ENCODE measurements around the gene TMCC2.

The TMCC2 gene

DNA sequence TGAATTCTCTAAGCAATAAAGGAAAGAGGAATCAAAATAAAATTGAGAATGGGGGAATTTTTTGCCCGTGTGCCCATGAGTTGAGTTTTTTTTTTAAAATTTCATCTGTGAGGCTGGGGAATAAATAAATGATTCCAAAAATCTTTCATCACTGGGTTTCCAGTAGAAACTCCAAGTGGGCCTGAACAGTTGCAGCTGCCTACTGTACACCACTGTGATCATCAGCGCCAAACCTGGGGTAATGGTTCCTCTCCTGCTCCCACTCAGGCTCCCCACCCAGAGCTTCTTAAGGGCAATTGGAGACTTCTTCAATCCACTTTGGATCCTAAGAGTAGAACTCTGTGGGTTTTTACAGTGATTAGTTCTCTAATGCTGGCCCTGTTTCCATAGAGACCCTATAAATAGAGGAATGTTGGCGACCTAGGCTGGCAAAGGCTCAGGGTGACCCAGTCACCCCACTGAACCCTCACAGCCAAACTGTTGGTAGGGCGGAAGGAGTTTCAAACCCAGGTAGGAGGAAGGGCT is 9.3 kb downstream of the TMCC2 start:
- in situ Hi-C loops (cut with MboI; ENCODE audit: low pct_unique_long_range_greater_than_20kb, low sequenced_read_pairs) = no loop called here
- DNase-seq = no peak

DNA sequence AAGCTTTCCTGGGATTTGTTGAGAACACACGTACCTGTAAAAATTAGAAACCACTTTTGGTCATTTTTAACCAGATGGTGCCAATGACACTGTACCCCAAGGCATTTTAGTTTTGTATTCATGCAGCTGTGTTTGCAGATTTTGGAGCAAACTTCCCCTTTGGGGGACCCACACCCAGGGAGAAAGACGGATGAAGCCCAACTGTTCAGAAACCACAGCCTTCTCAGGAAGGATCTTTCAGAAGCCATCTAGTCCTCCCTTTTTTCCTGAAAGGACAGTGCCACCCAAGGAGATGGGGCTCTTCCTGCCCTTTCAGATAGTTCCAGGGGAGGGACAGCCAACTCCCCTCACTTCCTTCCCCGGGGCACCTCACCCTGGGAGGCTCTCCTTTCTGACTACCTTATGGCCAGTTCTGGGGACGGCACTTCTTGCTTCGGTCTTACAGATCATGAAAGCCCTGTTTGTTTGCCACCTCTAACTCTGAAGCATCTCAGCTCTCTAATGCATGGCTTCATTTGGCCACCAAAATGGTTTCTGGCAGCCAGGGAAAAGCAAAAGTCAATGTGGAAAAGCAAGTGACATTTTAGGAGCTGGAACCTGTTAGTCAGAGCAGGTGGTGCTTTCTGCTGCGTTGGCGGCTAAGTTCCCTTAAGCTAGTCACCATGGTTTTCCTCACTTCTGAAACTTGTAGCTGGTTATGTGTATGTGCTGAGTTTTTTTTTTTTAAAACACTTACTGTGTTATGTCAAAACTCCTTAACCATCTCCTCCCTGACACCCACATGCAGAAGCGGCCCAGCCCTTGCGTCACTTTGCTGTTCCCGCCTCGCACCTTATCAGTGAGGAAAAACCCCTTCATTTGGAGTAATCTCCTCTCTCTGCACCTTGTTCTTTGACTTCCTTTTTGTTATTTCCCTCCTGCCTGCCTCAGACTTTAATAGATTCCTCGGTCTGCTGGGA is 10.1 kb downstream of the TMCC2 start:
- peak; percentile 67 for DNase-seq
- in situ Hi-C loops (cut with MboI; ENCODE audit: low pct_unique_long_range_greater_than_20kb, low sequenced_read_pairs) = no loop called here

DNA sequence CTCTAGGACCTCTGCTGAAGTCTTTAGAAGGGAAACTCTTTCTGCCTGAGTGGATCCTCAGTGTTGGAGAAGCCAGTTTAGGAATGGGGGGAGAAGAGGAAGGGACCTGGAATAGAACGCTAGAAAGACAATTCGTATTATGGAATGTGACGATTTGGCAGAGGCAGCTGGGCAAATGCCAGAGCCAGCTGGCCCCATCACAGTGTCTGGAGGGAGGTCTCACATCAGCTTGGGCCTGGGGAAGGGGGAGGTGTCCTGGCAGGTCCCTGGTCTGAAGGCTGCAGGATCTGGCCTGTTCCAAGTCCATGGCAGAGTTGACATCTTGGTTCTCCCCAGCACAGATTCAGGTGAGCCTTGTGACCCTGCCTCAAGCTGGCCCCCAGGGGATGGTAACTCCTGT is 11.3 kb downstream of the TMCC2 start:
- in situ Hi-C loops (cut with MboI; ENCODE audit: low pct_unique_long_range_greater_than_20kb, low sequenced_read_pairs) = no loop called here
- no peak for DNase-seq

DNA sequence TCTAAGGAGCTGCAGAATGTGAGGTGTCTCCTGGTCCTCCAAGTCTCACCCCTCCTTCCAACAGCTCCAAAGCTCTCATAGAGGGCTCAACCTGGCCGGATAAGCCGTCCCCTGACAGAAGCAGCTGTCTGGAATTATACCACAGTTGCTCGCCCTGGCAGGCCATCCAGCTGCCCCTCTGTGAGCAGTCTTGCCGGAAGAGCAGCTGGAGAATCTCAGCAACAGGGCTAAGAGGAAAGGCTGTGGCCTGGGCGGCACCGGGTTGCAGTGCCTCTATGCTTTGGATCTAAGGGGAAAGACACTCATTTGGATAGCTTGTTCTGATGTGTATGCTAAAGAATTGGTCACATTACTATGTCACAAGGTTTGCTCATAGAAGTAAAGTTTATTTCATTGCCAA is 12.4 kb downstream of the TMCC2 start:
- in situ Hi-C loops (cut with MboI; ENCODE audit: low pct_unique_long_range_greater_than_20kb, low sequenced_read_pairs) = no loop called here
- DNase-seq = no peak

DNA sequence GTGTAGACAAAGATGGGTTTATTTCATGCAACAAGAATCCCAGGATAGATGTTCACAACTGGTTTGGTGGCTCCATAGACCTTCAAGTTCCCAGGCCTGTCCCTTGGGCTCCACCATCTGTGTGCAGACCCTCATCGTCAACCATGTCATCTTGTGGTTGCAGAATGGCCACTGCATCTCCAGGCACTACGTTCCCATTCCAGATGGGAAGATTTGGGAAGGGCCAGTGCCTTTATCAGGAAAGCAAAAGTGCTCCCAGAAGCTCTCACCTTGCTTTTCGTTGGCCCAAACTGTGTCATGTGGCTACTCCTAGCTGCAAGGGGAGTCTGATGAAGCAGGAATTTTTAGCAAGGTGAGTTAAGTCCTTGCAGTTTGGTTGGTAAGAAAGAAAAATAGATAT is 12.8 kb downstream of the TMCC2 start:
- DNase-seq = no peak
- in situ Hi-C loops (cut with MboI; ENCODE audit: low pct_unique_long_range_greater_than_20kb, low sequenced_read_pairs) = no loop called here

DNA sequence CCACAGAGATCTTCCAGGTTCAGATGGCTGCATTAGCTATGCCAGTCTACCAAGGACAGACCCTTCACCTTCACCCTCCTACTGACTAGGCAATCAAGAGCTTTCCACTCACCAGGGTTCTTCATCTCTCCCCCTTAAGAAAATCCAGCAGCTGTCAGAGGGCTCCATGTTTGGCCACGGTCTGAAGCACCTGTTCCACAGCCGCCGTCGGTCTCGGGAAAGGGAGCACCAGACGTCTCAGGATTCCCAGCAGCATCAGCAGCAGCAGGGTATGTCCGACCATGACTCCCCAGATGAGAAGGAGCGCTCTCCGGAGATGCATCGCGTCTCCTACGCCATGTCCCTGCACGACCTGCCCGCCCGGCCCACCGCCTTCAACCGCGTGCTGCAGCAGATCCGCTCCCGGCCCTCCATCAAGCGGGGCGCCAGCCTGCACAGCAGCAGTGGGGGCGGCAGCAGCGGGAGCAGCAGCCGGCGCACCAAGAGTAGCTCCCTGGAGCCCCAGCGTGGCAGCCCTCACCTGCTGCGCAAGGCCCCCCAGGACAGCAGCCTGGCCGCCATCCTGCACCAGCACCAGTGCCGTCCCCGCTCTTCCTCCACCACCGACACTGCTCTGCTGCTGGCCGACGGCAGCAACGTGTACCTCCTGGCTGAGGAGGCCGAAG is 13.8 kb downstream of the TMCC2 start:
- no peak for DNase-seq
- in situ Hi-C loops (cut with MboI; ENCODE audit: low pct_unique_long_range_greater_than_20kb, low sequenced_read_pairs) = no loop called here

DNA sequence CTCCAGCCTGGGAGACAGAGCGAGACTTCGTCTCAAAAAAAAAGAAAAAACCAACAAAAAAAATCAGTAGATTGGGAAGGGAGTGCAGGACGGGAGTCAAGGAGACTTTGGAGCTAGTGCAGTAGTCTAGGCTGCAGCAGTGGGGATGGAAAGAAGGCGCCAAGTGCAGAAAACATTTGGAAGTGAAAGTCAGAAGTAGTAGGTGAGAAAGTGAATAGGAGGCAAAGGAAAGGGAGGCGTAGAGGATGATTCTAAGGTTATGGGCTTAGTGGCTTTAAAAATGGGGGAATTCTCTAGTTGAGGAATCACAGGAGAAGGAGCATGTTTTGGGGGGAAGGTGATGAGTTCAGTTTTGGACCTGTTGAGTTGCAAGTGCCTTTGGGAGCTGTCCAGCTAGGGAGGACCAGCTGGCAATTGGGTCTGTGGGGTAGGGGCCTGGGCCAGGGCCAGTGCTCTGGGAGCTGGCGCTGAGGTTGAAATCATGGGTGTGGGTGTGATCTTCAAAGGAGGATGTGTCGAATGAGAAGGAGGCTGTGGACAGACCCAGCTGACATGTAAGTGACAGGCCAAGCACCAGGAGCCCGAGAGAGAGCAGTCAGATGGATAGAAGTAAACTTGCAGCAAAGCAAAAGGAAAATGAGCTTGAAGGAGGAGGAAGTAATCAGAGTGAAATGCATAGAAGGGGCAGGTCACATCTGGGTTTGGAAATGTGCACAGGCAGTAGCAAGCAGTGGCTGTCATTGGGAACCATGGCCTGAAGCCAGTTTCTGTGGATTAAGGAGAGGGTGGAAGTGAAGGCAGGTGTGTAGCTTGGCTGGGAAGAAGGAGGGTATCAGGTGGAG is 15.8 kb downstream of the TMCC2 start:
- in situ Hi-C loops (cut with MboI; ENCODE audit: low pct_unique_long_range_greater_than_20kb, low sequenced_read_pairs) = no loop called here
- DNase-seq = no peak

DNA sequence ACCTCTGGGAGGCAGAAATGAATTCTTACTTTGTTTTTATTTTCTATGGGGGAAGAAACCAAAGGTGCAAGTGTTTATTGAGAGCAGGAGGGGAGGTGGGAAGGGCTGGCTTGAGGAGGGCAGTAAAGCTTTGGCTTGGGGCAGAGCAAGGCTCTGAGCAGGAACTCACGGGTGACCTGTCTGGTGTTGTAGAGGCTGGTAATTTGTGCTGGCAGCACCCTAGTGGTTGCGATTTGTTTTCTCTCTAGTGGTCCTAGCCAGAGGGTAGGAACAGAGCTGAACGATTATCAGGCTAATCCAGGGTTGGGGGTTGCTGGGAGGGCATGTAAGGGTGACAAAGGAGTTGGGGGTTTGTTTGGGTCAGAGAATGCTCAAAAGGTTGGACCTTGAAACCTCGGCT is 16.6 kb downstream of the TMCC2 start:
- no peak for DNase-seq
- in situ Hi-C loops (cut with MboI; ENCODE audit: low pct_unique_long_range_greater_than_20kb, low sequenced_read_pairs) = no loop called here

DNA sequence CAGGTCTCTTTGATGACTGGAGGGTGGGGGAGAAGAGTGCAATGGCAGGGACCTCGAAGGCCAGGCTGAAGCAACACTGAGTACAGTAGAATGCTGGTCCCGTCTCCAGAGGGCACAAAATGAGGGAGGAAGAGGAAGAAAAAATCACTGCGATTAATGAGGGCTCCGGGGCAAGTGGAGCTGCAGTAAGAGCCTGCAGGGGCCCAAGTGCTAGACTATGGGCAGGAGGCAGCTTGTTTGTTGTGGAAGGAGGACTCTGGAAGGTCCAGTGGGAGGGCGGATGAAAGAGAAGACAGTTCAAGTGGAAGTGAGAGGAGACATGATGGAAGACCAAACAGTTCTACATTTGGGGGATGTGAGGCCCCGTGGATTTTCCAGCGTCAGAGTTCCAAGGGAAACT is 17.4 kb downstream of the TMCC2 start:
- DNase-seq = no peak
- in situ Hi-C loops (cut with MboI; ENCODE audit: low pct_unique_long_range_greater_than_20kb, low sequenced_read_pairs) = no loop called here

DNA sequence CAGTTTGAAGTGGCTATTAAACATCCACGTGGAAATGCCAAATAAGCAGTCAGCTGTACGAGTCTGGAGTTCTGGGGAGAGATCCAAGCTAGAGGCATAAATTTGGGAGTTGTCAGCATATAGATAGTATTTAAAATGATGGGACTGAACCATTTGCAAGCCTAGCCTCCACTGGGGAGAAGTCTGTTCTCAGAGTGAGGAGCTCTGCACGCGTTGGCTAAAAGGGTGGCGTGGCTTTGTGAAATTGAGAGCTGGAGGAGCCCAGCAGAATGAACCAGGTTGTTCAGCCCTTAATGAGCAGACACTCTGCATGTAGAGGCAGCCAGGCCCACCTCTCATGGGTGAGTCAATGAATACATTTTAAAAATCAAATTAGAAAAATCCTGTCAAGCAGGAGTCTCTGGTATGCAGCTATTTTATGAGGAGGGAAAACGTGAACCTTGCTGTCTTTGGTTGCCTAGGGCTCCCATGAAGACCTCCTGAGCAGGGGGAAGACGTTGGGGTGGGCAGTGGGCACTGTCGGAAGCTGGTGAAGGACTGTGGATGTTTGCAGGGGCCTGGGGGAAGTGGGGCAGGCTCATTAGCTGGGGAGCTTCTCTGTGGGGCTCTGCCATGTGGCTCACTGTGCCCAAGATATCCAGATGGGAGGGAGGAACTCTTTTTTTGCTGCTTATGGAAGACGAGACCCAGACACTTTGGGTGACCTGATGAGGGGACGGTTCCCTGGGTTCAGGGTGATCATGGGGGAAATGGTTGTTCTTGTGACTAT is 18.8 kb downstream of the TMCC2 start:
- DNase-seq = no peak
- in situ Hi-C loops (cut with MboI; ENCODE audit: low pct_unique_long_range_greater_than_20kb, low sequenced_read_pairs) = no loop called here

DNA sequence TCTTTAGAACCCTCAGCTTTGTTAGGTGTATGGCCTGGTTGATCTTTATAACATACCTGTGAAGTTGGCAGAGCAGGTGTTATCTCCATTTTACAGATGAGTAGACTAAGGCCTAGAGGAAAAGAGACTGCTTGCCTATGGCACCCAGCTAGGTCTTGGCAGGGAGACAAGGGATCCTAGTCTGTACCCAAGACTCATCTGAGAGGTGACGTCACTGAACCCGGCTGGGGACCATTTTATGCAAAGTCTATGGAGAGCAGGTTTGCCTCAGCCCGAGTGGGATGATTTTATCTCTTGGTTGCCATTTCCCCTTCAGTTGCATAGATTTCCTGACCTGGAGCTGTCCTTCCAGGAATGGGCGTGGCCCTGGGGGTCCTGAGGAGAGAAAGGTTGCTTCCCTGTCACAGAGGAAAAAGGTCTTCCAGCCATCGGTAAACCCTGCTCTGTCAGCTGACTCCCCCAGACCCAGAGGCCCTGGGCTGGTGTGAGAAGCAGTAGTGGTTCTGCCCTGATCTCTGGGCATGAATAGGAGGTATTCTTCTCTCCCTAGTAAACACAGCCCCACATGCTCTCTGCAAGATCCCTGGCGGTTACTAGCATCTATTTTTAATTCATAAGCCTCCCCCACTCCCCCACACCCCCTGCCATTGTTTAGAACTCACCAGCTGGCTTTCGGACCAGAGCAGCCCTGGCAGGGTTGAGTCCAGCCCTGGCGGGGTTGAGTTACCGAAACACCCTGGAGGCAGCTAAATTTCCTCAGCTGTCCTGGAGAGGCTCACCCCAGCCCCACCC is 19.6 kb downstream of the TMCC2 start:
- in situ Hi-C loops (cut with MboI; ENCODE audit: low pct_unique_long_range_greater_than_20kb, low sequenced_read_pairs) = no loop called here
- DNase-seq = peak; percentile 79

DNA sequence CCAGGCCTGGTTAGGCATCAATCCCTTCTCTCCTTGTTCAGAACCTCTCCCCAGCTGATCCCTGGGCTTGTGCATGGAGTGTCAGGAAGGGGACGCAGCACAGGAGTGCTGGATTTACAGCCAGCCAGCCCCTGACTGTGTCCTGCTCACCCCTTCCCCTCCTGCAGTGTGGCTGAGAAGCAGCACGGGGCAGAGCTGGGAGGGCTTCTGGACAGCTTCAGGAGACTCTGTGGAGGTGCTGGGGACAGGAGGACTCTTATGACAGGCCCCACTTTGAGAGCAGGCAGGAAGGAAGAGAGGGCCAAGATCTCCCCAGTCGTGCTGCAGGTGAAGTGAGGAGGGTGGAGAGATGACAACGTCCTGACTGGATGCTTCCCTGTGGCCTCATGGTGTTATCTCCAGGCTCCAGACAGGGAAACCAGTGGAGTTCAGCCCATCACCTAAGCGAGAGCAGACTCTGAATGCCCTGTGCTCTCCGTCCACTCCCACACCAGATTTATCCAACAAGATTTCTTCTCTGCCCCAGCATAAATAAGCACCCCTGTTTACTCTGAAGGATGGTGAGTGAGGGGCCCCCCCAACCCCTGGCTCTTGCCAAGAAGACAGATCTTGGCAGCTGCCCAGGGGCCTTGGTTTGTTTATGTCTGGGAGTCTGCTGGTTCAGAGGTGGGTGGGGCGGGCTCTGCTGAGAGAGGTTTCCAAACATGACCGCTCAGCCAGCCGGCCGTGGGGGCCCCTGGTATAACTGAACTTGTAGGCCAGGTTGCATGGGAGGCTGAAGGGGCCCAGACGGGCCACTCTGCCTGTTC is 21.3 kb downstream of the TMCC2 start:
- in situ Hi-C loops (cut with MboI; ENCODE audit: low pct_unique_long_range_greater_than_20kb, low sequenced_read_pairs) = no loop called here
- no peak for DNase-seq

DNA sequence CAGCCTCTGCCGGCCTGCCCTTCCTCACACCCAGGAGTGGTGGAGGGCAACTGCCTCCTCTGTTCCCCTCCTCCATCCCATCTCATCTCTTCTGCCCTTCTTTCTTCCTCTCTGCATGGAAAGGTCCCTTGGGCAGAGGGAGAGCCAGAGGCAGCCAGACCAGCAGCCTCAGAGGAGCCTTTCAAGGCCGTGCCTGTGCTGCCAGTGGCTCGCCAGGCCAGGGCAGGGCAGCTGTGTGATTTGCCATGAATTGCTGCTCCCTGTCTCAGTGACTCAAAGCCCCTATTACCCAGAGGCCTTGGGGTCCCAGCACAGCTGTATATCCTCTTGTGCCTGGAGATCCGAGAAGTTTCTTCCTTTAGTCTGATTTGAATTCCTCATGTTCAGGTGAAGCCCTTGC is 21.9 kb downstream of the TMCC2 start:
- in situ Hi-C loops (cut with MboI; ENCODE audit: low pct_unique_long_range_greater_than_20kb, low sequenced_read_pairs) = no loop called here

DNA sequence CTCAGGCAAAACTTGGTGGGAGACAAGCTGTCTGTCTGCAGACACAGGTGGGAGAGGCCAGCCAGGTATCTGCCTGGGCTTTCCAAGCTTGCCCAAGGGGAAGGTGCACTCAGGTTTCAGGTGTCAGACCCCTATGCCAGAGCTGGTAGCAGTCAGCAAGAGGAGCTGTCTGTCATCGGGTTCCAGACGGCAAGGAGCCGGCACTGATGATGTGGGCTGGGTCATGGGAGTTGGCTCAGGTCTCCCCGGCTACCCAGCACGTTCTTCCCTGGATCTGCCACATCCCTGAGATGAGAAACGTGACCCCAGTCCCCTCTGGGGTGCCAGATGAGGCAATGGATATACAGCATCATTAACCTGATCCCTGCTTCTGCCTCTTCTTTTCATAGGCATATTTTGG is 23.0 kb downstream of the TMCC2 start:
- no peak for DNase-seq
- in situ Hi-C loops (cut with MboI; ENCODE audit: low pct_unique_long_range_greater_than_20kb, low sequenced_read_pairs) = no loop called here

More for the DNA sequence above, 21.9 kb downstream of the TMCC2 start:
- DNase-seq = no peak

DNA sequence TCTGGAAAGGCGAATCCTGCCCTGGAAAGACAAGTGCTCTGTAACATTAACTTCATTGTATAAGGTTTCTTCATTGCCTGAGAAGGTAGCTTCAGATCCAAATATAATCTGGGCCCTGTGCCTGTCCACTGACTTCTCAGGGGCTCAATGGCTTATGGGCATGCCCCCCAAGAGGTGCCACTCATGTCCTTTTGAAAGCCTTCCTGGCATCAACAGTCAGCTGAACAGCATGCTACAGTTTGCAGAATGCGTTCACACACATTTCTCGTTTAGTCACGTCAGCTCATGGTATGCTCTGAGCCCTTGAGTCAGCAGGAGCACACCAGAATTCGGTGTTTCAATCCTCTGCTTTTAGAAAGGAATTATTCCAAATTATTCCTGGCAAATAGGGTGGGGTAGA is 23.8 kb downstream of the TMCC2 start:
- in situ Hi-C loops (cut with MboI; ENCODE audit: low pct_unique_long_range_greater_than_20kb, low sequenced_read_pairs) = no loop called here

DNA sequence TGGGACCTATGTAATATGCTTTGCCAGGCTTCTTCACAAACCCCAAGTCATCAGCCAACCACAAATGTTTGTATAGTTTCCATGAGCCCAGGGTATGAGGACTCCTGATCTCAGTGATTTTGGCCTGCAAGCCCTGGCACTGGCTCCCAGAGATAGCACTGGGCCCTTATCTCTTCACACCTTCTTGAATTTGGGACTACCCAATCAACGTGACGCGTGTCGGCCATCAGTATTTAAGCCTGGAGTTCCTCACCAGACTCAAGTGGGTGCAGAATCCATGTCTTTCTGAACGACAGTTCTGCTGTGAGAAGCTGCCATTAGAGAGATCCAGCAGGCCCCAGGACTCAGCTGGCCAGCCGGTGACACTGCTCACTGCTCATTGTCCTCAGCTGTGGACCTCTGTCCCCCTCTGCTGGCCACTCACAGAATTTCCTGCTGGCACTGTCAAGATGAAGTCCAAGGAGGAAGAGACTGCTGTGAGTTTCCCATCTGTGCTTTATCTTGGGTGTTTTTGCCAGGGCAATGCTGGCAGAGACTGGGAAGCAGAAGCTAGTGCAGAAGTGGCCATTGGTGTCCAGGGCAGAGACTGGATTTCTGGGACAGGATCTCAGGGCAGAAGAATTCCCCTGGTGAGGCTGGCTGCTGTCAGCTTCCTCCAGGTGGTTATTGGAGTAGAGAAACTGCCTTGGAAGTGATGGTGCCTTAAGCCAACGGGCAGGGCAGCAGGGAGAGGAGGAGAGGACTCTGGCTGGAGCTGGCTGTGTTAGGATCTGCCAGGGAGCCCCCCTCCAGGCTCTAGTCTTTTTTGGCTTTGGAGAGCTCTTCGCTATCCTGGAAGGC is 28.4 kb downstream of the TMCC2 start:
- in situ Hi-C loops (cut with MboI; ENCODE audit: low pct_unique_long_range_greater_than_20kb, low sequenced_read_pairs) = no loop called here
- peak; percentile 88 for DNase-seq

More for the DNA sequence above, 23.8 kb downstream of the TMCC2 start:
- DNase-seq = no peak

All from KBM-7 (cell line).